Muscle layer of duodenum (tissue), 2 donors: ENCODE data around the gene RGS6.

Experiments used
- H3K27ac ChIP-seq: one replicate; pipeline ENCODE4 v1.7.0; 2013; ENCODE audit warnings: mild to moderate bottlenecking, low read length
- H3K27me3 ChIP-seq: one replicate; pipeline ENCODE4 v1.7.0; 2013; ENCODE audit warnings: low read depth, mild to moderate bottlenecking, control low read depth, low read length
- H3K36me3 ChIP-seq, 2 donors: one replicate each; pipeline ENCODE4 v1.7.0; 2013; ENCODE audit warnings: low read length in 2 of 2, control low read depth in 1 of 2, mild to moderate bottlenecking in 1 of 2; ENCODE audit not compliant: insufficient read depth in 2 of 2, control insufficient read depth in 1 of 2
- H3K4me1 ChIP-seq, 2 donors: one replicate each; pipeline ENCODE4 v1.7.0; 2013; ENCODE audit warnings: low read length in 2 of 2, mild to moderate bottlenecking in 2 of 2, control low read depth in 1 of 2, moderate library complexity in 1 of 2; ENCODE audit not compliant: insufficient read depth in 2 of 2, control insufficient read depth in 1 of 2
- H3K4me3 ChIP-seq, 2 donors: one replicate each; pipeline ENCODE4 v1.7.0; 2013; ENCODE audit warnings: low read length in 2 of 2, low read depth in 1 of 2, mild to moderate bottlenecking in 1 of 2
- H3K9me3 ChIP-seq, 2 donors: one replicate each; pipeline ENCODE4 v1.7.0; 2013; ENCODE audit warnings: low read length in 2 of 2, control low read depth in 1 of 2, mild to moderate bottlenecking in 1 of 2; ENCODE audit not compliant: control insufficient read depth in 1 of 2
- donor health status: healthy.

RGS6 gene

DNA sequence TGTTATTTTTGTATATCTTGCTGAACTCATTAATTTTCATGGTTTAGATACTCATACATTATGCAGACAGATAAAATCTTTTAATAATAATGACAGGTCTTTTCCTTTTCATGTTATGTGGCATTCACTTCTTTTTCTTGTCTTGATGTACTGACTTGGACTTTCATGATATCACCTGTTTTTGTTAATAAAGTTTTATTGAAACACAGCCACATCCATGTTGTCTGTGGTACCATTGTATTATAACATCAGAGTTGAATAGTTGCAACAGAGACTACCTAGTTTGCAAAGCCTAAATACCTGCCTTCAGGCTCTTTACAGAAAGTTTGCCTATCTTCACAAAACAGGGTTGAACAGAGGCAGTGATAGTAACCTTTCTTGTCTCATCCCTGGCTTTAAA is 85.1 kb downstream of the RGS6 start:
- no peak overlapping the region for H3K4me3 ChIP-seq
- H3K27ac ChIP-seq = no peak overlapping the region
- H3K36me3 ChIP-seq = no peaks in the 10 kb centered on the region
- no peaks in the 10 kb centered on the region for H3K9me3 ChIP-seq
- H3K4me1 ChIP-seq = no peaks in the 10 kb centered on the region
- no peaks in the 10 kb centered on the region for H3K27me3 ChIP-seq

- Histone ChIP-seq H3K9me3 (no peaks in the 10 kb centered on the region), H3K27ac (no peak overlapping the region), H3K4me3 (no peak overlapping the region)
Observed at GRCh38 chr14:72023128-72024042, 91.2 kb downstream of the RGS6 start.

GRCh38 chr14:72024043-72024407 is 91.8 kb downstream of the RGS6 start:
- Histone ChIP-seq H3K27ac (no peak overlapping the region), H3K4me1 (no peaks in the 10 kb centered on the region), H3K36me3 (no peaks in the 10 kb centered on the region), H3K4me3 (no peak overlapping the region), H3K27me3 (no peaks in the 10 kb centered on the region), H3K9me3 (no peaks in the 10 kb centered on the region)

More at GRCh38 chr14:72023128-72024042, 91.2 kb downstream of the RGS6 start:
- H3K36me3 ChIP-seq = no peaks in the 10 kb centered on the region
- H3K27me3 ChIP-seq = no peaks in the 10 kb centered on the region
- no peaks in the 10 kb centered on the region for H3K4me1 ChIP-seq

DNA sequence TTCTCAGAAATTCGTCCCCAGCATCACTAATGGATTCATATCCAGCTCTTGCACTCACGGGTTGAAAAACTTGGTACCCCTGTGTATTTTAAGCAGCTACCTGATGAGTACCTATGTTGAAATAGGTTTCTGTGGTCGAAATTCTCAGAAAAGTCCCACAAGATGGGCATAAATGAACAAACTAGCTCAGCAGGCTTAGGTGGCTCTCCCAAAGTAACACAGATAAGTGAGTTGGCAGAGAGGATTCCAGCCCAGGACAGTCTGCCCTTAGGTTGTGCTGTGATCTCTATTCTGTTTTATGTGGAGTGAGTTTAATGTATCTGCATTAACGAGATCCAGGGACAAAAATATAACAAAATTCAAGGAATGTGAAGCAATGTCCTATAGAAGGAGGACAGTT is 92.3 kb downstream of the RGS6 start:
- Histone ChIP-seq H3K4me1 (no peaks in the 10 kb centered on the region), H3K27ac (no peak overlapping the region), H3K9me3 (no peaks in the 10 kb centered on the region), H3K36me3 (no peaks in the 10 kb centered on the region), H3K4me3 (no peak overlapping the region), H3K27me3 (no peaks in the 10 kb centered on the region)

DNA sequence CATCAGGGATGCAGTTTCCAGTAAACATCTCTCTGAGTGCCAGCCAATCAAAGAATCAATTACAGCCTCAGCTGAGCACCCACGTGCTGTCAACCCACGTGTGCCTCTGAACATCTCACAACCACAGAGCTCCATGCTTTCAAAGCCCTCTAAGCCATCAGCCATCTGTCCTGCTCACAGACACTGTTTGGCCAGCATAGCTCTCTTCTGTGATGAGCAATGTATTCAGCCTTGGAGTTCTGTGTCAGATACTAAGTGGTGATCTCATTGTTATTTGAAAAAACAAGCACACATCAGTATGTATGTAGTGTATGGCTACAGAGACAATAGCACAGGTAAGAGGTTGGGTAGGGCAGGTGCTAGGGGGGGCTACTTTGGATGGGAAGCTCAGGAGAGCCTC is 94.3 kb downstream of the RGS6 start:
- Histone ChIP-seq H3K4me3 (no peak overlapping the region), H3K36me3 (no peaks in the 10 kb centered on the region), H3K9me3 (no peaks in the 10 kb centered on the region), H3K4me1 (no peaks in the 10 kb centered on the region), H3K27ac (no peak overlapping the region), H3K27me3 (no peaks in the 10 kb centered on the region)

- Histone ChIP-seq H3K27me3 (no peaks in the 10 kb centered on the region), H3K36me3 (no peaks in the 10 kb centered on the region), H3K9me3 (no peaks in the 10 kb centered on the region), H3K4me1 (no peaks in the 10 kb centered on the region), H3K4me3 (no peak overlapping the region), H3K27ac (no peak overlapping the region)
Observed at GRCh38 chr14:72027061-72027460, 94.8 kb downstream of the RGS6 start.

GRCh38 chr14:72033365-72033764 is 101.1 kb downstream of the RGS6 start:
- no peaks in the 10 kb centered on the region for H3K4me1 ChIP-seq
- H3K36me3 ChIP-seq = no peaks in the 10 kb centered on the region
- H3K4me3 ChIP-seq = no peak overlapping the region
- no peak overlapping the region for H3K27ac ChIP-seq
- no peaks in the 10 kb centered on the region for H3K9me3 ChIP-seq
- H3K27me3 ChIP-seq = no peaks in the 10 kb centered on the region

- Histone ChIP-seq H3K27ac (no peak overlapping the region), H3K4me3 (no peak overlapping the region), H3K36me3 (no peaks in the 10 kb centered on the region), H3K27me3 (no peaks in the 10 kb centered on the region), H3K4me1 (no peaks in the 10 kb centered on the region), H3K9me3 (peaks cover 3 to 4% of the 10 kb centered on the region in 2 donors)
Observed at GRCh38 chr14:72040528-72040927, 108.3 kb downstream of the RGS6 start.

DNA sequence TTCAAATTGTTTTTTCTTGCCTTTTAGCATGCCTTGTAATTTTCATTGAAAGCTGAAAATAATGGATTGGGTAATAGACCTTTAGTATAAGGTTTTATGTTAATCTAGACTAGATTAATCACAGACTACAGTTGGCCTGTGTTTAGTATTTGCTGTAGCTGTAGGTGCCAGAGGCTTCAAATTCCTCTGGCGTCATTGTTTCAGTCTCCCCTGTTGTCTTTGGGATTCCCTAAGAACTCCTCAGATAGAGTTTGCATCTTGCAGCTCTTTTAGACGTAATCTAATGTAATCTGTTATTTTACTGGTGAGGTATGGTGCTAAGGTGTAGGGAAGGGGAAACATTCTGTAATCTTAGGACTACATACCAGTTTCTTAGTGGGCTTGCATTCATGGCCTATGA is 113.0 kb downstream of the RGS6 start:
- Histone ChIP-seq H3K36me3 (no peaks in the 10 kb centered on the region), H3K27ac (no peak overlapping the region), H3K9me3 (peaks cover 3 to 4% of the 10 kb centered on the region in 2 donors), H3K27me3 (no peaks in the 10 kb centered on the region), H3K4me3 (no peak overlapping the region), H3K4me1 (no peaks in the 10 kb centered on the region)

DNA sequence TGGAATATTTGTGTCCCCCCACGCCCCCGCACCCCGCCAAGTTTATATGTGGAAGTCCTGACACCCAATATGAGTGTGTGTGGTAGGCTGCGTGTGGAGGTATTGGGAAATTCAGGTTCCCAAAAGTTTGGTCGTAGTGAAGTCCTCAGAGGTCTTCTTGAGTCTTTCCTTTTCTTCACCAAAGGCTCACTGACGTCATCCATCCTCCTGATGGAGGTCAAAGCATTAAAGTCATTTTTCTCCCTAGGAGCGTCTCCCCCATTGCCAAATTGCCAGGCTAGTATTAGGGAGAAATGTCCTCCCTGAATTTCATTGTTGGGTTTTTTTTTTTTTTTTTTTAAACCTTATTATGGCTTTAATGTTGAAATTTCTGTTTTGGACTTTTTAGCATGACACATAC is 113.7 kb downstream of the RGS6 start:
- H3K36me3 ChIP-seq = no peaks in the 10 kb centered on the region
- no peak overlapping the region for H3K4me3 ChIP-seq
- no peak overlapping the region for H3K27ac ChIP-seq
- peaks cover 0 to 4% of the 10 kb centered on the region in 2 donors for H3K9me3 ChIP-seq
- H3K4me1 ChIP-seq = no peaks in the 10 kb centered on the region
- no peaks in the 10 kb centered on the region for H3K27me3 ChIP-seq

DNA sequence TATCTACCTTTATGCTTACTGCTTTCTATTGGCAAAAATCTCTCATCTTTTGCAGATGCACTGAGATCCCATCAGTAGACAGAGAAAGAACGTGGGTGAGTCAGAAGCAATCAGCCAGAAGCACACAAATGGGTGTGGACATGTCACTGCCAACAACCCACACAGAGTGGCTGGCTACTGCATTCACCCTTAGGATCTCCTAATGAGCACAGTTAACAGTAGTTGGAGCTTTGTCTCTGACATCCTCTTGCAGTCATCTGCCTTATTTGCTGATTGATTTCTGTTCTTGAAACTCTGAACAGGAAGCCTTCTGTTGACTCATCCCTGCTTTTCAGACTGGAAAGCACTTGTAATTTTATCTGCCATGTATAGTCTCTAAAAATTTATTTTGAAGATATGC is 117.2 kb downstream of the RGS6 start:
- no peak overlapping the region for H3K27ac ChIP-seq
- H3K9me3 ChIP-seq = no peaks in the 10 kb centered on the region
- no peaks in the 10 kb centered on the region for H3K36me3 ChIP-seq
- H3K4me1 ChIP-seq = no peaks in the 10 kb centered on the region
- no peaks in the 10 kb centered on the region for H3K27me3 ChIP-seq
- H3K4me3 ChIP-seq = no peak overlapping the region

DNA sequence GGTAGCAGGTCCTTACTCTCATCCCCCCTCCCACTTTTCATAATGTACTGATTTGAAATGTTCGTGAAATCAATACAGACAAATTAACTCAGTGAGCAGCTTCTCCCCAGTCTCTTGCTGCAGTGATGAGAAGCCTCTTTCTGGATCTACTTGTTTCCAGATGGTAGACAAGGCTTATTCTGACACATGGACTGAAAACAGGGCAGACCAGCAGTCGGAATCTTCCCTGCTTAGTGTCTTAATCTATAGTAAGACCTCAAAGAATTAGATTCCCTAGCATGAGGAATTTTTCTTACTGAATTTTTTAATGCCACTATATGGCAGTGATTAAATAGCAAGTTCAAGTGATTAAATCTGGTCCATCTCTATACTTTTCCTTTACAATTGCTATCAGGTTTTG is 120.1 kb downstream of the RGS6 start:
- Histone ChIP-seq H3K4me1 (no peaks in the 10 kb centered on the region), H3K27ac (no peak overlapping the region), H3K27me3 (no peaks in the 10 kb centered on the region), H3K4me3 (no peak overlapping the region), H3K9me3 (no peaks in the 10 kb centered on the region), H3K36me3 (no peaks in the 10 kb centered on the region)
